NCI-H748 (cell line): ENCODE data around the gene SCYGR7.
"Not testable (repeated sequence)": the region's sequence is repeated elsewhere in the genome, so short reads cannot be mapped to it uniquely, and the experiment has no call there.

Experiments used
- DNase-seq: peaks from one replicate; lab custom pipeline; 2025; ENCODE audit not compliant: unreplicated experiment; lab: John Stamatoyannopoulos, UW

Gene SCYGR7, protein sequence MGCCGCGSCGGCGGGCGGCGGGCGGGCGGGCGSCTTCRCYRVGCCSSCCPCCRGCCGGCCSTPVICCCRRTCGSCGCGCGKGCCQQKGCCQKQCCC

DNA sequence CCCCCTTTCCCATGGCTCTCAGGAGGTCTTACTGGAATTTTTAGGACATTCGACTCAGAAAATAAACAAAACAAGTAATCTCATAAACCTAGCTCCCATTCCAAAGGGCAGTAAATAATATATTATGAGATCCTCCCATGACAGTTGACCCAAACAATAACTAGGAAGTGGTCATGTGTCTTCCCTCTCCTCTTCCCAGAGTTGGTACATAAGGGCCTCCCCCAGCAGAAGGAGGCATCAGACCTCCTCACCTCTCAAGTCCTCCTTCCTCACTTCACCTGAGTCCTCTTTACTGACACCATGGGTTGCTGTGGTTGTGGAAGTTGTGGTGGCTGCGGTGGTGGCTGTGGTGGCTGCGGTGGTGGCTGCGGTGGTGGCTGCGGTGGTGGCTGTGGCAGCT lies at the start of gene SCYGR7:
TSS of gene SCYGR7 (plus strand) at position 301 of the 400 bp plus-strand sequence. CDS start at position 301, 0 bp downstream.
- DNase-seq: no peak

DNA sequence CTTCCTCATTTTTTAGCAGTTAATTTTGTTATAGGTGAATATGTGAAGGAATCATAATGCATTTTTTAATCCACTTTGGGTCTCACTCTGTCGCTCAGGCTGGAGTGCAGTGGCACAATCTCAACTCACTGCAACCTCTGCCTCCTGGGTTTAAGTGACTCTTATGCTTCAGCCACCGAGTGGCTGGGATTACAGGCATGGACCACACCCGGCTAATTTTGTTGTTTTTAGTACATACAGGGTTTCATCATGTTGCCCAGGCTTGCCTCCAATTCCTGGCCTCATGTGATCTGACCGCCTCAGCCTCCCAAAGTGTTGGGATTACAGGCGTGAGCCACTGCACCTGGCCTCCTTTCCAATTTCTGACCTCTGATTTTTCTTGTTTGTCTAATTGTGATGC lies 43.9 kb upstream of the SCYGR7 start:
- no peak for DNase-seq

DNA sequence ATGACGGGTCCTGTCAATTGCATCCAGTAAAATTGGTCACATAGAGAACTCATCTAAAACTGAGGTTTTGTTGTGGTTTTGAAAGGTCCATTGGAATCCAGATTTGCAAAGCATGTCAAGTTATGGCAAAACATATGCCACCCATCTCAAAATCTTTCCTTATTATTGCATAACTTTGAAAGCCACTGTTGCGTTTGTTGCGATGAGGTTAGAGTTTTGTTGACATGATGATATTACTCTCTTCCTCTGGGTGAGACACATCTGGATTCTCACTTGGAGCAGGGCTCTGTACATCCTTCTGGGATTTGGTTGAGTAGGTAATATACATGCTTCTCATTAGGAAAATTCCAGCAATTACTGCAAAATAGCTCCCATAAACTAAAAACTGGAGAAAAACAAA lies 40.9 kb upstream of the SCYGR7 start:
- no peak for DNase-seq

DNA sequence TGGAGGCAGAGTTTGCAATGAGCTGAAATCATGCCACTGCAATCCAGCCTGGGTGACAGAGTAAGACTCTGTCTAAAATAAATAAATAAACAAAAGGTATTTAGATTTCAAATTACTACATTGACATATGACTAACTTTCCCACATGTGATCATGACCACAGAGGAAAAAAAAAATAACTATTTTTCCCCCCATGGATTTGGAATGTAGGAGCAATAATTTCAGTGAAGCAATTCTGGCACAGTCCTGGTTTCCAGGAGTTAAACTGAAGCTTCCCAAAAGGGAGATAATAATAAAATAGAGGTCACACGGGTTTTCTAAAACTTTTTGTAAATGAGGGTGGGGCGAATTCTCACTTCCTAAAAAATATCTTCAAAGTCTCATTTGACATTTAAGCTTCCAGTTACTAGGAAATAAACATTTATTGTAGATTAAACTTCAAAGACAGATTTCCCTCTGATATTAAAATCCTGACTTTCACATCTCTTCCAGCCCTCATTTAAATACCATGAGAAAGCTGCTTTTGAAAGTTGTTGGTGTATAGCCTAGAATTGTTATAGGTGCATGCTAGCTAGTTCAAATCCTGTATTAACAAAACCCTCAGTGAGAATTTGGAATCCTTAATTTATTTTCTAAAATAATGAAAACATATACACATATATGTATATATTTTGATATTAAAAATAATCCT lies 31.0 kb upstream of the SCYGR7 start:
- no peak for DNase-seq

DNA sequence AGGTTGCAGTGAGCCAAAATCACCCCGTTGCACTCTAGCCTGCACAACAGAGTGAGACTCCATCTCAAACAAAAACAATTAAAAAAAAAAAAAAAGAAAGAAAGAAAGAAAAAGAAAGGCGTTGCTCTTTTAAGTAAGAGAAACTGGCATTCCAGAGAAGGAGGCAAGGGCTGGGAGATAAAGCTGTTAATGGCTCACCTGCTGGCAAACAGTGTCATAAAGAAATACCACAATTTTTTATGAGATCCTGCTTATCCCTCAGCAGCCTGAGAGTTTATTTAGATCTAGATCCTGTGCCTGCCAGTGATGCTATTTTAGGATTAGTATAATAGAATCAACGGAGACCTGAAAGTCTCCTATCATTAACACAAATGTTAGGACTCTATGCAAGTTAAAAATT lies 26.6 kb upstream of the SCYGR7 start:
- no peak for DNase-seq

DNA sequence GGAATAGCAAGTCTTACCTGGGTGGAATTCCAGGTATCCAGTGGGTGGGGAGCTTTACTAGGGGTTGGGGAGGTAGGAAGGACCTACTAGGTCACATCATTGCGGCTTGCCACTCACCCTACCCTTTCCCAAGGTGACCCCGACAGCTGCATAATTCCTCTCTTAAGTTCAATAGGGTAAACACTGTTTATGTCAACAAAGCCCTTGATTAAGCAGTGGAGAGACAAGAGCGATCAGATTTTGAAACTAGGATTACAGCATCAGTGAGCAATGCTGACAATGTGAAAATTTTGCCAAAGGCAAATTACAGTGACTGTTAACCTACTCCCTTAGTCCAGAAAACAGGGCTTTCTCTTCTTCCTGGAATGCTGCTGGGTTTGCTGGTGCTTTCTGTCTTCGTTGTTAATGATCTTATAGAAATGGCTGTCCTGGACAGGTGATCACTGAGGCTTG lies 24.8 kb upstream of the SCYGR7 start:
- DNase-seq: peak; percentile 3

DNA sequence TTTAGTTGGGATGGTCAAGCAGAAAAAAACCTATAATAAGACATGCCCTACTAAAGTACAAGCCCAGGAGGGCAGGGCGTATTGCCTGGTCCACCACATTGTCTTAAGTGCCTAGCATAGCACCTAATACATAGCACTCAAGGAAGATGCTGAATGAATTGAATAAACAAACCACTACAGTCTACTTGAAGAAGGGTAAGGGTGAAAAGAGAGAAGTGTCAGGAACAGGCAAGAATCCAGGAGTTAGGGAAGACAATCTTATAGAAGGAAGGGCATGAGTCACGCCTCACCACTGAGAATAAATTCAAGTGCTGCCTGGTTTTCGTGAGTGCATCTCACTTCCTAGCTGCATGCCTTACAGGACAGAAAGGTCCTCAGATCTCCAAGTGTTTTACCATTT lies 24.2 kb upstream of the SCYGR7 start:
- DNase-seq: no peak

DNA sequence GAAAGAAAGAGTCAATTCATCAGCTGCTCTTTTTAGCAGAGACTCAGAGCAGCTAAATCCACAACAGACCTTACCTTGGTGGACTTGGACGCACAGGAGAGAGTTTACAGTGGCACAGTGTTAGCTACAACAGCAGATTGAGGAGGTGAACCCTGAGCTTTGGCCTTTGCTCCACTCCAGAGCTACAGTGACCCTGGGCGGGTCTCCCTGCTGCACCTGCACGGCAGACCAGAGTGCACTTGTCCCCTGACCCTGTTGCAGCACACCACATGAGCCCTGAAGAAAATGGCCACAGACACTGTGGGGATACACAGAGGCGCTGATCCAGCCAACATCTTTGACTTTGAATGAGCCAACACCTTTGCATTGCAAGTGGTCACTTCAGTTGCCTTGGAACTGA lies 21.3 kb upstream of the SCYGR7 start:
- no peak for DNase-seq

DNA sequence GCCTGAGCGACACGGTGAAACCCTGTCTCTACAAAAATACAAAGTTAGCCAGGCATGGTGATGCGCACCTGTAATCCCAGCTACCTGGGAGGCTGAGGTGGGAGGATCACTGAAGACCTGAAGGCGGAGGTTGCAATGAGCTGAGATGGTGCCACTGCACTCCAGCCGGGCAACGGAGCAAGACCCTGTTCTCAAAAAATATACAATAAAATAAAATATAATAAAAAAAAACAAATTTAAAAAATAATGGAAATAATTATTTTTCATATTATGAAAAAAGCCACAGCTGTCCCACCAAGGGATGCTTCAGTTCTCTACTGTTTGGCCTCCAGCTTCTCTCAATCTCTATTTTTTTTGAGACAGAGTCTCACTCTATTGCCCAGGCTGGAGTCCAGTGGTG lies 20.7 kb upstream of the SCYGR7 start:
- DNase-seq: no peak

DNA sequence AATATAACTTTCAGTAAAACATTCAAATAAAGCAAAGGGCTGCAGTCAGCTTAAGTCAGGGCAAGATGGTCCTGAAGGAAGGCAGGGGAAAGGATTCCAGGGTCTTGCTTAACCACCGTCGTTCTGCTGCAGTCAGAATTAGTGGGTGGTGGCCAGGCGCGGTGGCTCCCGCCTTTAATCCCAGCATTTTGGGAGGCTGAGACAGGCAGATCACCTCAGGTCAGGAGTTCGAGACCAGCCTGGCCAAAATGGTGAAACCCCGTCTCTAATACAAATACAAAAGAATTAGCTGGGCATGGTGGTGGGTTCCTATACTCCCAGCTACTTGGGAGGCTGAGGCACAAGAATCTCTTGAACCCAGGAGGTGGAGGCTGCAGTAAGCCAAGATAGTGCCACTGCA lies 17.1 kb upstream of the SCYGR7 start:
- no peak for DNase-seq

DNA sequence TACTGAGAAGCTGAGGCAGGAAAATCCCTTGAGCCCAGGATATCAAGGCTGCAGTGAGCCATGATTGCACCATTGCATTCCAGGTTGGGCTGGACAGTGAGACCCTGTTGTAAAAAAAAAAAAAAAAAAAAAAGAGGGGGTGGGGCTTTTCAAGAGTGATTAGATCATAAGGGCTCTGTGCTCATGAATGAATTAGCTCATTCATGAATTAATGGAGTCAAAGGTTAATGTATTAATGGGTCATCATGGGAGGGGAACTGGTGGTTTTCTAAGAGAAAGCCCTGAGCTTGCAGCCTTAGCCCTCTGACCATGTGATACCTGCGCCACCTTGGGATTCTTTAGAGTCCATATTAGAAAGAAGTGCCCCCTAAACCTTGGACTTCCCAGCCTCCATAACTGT lies 14.8 kb upstream of the SCYGR7 start:
- no peak for DNase-seq

DNA sequence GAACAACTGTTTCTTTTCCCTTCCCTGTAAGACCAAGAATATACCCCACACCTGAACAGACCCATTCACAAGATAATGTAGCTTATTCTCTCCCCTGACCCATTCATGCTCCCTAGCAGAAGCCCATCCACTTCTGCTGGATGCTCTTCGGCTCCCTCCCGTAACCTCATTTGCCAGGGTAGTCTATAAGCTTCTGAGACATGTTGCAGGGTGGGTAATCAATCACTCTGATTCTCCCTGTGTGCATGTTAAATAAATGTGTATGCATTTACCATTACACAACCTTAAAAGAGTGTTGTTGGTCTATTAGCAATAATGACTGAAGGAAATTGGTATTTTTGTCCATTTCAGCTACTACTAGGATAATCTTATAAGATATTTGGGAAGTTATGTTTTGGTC lies 11.6 kb upstream of the SCYGR7 start:
- DNase-seq: no peak

DNA sequence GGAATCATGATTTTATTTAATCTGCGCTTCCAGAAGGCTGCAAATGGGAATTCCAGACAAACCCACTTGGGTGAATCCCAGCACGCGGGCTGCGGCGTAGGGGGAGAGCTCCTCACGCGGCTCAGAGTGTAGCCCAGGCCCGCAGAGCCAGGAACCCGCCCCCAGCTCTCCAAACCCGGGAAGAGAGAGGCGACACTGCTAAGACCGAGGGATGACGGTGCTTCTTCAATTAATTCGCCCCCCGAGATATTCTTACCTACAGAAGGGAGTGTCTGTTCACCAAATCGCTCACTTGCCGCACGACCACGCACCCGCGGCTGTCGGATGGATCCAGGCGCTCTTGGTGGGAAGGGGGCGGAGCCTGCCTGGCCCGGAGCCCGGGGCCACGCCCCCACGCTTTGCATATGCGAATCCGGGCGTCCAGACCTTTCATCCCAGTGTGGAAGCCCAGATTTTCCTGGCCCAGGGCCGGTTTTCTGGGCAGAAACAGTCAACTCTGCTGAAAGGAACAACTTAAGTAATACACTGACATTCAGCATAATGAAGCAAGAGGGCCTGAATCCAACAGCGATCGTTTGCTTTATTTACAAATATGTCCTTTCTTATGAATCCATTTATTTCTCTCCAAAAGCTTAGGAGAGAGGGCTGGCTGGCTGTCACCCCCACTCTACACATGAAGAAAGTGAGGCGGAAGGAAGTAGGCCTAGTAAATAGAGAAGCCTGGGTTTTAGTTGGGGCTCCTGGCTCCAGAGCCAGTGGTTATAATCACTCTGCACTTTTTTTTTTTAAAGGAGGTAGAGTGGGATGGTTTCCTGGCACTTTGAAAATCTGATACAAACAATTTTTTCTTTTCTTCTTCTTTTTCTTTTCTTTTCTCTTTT lies 10.2 kb upstream of the SCYGR7 start, which contains the start of gene SLC19A3:
TSS of gene SLC19A3 (minus strand) at position 342 of the 881 bp plus-strand sequence. CDS start 15,710 bp downstream, outside the sequence.
- peak; percentile 48 for DNase-seq

DNA sequence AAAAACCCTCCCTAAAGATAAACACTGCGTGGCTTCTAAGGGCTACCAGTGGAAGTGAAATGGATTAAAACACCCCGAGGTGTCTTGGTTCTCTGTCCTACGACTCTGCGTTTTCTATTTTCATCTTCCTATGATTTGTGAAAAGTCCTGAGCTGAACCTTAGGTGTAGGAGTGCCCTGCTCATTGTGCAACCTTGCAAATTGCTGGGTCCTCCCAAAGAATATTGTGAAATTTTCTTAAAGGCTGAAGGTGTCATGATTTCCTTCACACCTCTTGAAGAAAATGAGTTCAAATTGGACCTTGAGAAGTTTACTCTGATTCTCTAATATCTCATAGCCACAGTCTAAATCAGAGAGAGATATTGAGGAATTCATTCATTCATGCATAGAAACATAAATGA lies 8.5 kb upstream of the SCYGR7 start:
- DNase-seq: no peak

DNA sequence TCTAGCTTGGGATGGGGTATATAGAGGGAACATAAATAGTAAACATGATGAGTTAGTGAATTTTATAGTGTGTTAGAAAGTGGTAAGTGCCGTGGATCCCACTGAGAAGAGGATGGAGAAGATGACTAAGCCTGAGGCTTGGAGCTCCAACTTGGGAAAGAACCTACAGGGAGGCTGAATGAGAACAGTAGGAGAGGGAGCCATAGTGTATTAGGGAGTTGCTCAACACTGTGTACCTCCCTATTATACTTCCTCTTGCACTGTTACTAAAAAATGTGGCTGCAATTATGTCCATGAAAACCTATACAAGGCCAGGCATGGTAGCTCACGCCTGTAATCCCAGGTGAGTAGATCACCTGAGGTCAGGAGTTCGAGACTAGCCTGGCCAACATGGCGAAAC lies 7.5 kb upstream of the SCYGR7 start:
- DNase-seq: no peak

DNA sequence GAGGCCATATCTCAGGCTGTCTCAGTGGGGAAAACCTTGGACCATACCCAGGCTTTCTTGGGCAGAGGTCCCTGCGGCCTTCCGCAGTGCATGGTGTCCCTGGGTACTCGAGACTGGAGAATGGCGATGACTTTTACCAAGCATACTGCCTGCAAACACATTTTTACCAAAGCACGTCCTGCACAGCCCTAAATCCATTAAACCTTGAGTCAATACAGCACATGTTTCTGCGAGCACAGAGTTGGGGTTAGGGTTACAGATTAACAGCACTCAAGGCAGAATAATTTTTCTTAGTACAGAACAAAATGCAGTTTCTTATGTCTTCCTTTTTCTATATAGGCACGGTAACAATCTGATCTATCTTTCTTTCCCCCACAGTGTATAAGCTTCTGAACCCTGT lies 5.3 kb upstream of the SCYGR7 start:
- not testable (repeated sequence) for DNase-seq

DNA sequence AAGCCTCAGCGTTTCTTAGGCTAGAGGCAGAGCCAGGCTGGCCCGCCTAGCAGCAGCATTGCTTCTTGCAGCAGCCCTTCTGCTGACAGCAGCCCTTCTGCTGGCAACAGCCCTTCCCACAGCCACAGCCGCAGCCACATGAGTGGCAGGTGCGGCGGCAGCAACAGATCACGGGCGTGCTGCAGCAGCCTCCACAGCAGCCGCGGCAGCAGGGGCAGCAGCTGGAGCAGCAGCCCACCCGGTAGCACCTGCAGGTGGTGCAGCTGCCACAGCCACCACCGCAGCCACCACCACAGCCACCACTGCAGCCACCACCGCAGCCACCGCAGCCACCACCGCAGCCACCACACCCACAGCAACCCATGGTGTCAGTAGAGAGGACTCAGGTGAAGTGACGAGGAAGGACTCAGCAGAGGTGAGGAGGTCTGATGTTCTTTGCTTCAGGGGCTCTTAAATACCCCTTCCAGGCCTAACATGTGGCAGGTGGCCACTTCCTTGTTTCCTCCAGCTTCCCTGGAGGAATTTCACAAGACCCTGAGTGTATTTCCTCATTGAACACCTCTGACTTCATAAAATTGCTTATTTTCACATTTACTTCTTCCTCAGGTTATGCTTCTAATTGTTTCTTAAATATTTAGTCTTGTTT lies 3.6 kb upstream of the SCYGR7 start, which contains the start of gene SCYGR6:
TSS of gene SCYGR6 (minus strand) at position 364 of the 646 bp plus-strand sequence. CDS start at position 364, 0 bp downstream.
- DNase-seq: no peak

DNA sequence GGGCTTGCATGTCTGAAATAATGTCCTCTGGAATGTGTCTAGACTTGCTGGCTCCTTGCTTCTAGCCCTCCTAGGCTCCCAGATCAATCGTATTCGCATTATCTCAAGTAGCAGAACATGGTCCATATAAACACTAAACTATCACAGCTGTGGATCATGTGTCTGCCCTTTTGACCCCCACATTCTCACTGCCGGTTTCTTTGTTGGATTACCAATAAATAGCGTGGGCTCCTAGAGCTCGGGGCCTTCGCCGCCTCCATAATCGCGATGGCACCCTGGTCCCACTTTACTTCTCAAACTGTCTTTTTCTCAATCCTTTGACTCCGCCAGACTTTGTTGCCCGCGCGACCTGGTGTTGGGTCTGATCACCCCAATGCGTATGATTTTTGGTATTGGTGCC lies 11.2 kb downstream of the SCYGR7 start:
- no peak for DNase-seq

DNA sequence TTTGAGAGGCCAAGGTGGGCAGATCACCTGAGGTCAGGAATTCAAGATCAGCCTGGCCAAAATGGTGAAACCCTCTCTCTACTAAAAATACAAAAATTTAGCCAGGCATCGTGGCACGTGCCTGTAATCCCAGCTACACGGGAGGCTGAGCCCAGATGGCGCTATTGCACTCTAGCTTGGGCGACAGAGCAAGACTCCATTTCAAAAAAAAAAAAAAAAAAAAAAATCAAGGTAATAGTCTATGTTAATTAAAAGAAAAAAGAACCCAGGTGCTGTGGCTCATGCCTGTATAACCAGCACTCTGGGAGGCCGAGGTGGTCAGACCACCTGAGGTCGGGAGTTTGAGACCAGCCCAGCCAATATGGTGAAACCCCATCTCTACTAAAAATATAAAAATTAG lies 12.6 kb downstream of the SCYGR7 start:
- DNase-seq: not testable (repeated sequence)

DNA sequence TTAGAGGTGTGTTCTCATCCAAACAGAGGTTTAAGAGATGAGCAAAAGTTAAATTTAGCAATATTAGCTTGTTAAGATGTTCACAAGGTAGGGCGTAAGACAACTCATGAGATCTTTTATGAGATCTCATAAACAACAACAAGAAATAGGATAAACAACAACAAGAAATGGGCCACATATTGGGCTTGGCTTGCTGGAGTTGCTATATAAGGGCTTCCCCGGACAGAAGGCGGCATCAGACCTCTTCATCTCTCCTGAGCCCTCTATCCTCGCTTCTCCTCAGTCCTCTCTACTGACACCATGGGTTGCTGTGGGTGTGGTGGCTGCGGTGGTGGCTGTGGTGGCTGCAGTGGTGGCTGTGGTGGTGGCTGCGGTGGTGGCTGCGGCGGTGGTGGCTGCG lies 17.5 kb downstream of the SCYGR7 start, which contains the start of gene SCYGR8:
TSS of gene SCYGR8 (plus strand) at position 301 of the 400 bp plus-strand sequence. CDS start at position 301, 0 bp downstream.
- no peak for DNase-seq

DNA sequence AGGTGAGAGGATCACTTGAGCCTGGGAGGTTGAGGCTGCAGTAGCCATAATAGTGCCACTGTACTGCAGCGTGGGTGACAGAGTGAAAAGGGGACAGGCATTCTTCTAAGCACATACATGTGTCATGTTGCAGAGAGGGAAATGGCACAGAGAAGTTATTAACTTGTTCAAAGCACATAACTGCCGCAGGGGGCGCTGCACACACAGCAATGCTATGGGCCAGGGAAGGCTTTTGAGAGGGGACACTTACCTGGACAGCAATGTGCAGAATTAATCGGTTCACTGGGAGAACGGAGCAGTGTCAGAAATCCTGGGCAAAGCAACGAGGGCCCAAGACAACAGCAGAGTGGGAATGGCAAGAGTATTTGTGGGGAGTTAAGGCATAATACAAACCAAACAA lies 19.9 kb downstream of the SCYGR7 start:
- DNase-seq: peak; percentile 31
